NCI-H128 (cell line): Measurements from ENCODE around the gene TXNRD3.
A peak's percentile ranks its signal among the peaks of the same experiment; 100 is the strongest.

Experiments used
- DNase-seq: peaks from one replicate; lab custom pipeline; 2025; ENCODE audit not compliant: unreplicated experiment; lab: John Stamatoyannopoulos, UW

TXNRD3 gene

DNA sequence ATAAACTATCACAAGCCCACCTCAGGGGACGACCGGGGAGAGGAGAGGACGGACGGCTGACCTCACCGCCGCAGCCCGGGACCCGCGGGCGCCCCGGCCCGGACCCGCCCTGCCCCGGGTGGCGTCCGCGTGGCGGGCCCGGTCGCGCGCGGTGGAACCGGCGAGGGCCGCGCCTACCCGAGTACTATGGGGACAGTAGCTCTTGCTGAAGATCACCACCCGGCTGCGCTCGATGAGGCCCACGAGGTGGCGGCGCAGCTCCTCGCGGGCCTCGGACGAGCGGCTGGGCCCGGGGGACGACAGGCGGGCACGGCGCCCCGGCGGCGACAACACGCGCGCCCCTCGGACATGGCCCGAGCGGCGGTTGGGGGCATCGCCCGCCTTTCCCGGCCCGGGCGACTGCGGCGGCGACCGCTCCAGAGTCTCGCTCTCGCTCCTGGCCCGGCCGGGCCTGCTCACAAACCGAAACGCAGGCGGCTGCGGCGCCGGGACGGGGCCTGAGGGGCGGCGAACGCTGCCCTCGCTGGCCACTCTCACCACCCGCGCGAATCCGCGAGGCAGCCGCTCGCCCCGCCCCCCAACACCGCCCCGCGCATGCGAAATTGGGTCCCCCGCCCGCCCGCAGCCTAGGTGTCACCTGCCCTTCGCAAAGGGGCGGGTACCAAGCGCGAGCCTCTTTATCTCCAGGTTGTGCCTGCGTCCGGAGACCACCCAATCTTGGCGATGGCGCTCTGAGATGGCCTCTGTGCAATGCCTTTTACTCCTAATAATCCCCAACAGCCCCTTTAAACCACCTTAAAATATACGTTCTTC lies at the start of gene TXNRD3:
TXNRD3 (minus strand) TSS at position 554 of the 813 bp plus-strand sequence.
- DNase-seq: peak; percentile 79

DNA sequence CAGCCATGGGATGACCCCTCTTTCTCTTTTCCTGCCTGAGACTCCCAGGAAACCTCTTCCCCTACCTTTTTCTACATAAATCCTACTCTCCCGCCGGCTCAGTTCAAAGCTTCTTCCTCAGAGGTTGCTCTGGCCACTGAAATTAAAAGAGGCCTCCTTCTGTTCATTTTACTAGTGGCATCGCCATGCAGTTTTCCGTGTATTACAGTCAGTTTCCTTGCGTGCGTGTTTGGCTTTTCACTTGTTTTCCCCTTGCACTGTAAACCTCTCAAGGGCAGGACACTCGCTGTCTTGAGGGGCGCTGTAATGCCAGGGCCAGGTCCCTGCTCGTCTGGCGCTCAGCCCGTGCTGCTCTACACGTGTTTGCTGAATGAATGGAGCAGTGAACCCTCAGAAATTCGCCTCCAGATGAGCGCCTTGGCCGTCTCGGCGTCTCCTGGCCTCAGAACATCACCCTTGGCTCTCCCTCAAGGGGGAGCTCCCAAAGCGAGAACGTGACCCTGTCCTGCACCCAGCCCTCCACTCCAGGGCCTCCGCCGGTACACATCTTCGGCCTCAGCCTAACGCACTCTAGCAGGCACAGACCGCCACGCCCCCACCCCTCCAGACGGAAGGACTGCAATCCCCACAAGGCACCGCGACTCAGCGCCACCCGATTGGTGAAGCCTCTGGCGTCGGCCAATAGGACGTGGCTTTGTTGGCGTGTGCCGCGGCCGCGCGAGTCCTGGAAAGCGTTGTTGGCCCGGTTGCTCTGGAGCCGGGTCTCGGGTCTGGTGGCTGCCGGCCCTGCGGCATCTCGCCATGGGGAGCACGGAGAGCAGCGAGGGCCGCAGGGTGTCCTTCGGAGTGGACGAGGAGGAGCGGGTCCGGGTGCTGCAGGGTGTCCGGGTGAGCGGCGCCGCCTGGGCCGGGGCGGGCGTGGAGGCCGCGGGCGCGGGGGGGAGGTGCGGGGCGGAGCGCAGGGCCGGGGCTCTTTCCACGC lies 48.9 kb upstream of the TXNRD3 start, which contains the start of gene CHCHD6:
CHCHD6 (plus strand) TSS at position 729 of the 982 bp plus-strand sequence; CDS start at position 802, 73 bp downstream.
- DNase-seq: peak; percentile 97

DNA sequence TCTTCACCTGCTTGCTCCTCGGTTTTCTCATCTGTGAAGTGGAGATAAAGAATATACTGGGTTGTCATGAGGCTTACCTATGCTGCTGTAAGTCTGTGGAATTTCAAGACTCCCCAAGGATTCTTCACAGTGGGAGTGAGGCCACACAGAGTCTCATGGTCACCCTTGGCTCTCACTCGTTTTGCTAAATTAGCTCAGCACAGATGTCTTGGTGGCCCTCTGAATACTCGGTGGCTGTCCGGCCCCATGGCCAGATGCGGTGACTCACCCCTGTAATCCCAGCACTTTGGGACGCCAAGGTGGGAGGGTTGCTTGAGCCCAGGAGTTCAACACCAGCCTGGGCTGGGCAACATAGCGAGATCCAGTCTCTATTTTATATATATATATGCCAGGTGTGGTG lies 44.1 kb upstream of the TXNRD3 start:
- DNase-seq: no peak

- no peak for DNase-seq
Observed at GRCh38 chr3:126696701-126697267, 41.9 kb upstream of the TXNRD3 start.

DNA sequence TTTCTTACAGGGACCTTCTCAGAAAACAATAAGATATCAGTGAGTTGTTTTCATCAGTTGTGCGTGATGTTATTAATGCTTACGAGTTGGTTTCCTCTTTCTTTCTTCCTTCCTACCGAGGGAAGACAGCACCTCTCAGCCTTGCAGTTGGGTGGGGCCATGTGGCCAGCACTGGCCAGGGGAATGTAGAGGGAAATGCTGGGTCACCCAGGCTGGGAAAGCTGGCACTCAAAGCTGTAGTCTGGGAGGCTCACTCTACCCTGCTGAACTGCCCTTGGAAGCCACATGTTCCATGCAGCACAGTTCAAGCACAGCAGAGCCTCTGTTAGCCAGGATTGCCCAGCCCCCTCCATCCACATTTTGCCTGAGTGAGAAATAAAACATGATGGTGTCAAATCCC lies 39.0 kb upstream of the TXNRD3 start:
- no peak for DNase-seq

GRCh38 chr3:126692858-126693257 lies 37.9 kb upstream of the TXNRD3 start:
- no peak for DNase-seq

- no peak for DNase-seq
Observed at GRCh38 chr3:126691765-126692164, 36.8 kb upstream of the TXNRD3 start.

- no peak for DNase-seq
Observed at GRCh38 chr3:126685493-126685892, 30.6 kb upstream of the TXNRD3 start.

- no peak for DNase-seq
Observed at GRCh38 chr3:126685021-126685420, 30.1 kb upstream of the TXNRD3 start.

- DNase-seq: no peak
Observed at GRCh38 chr3:126684218-126684751, 29.4 kb upstream of the TXNRD3 start.

- no peak for DNase-seq
Observed at GRCh38 chr3:126683069-126683468, 28.1 kb upstream of the TXNRD3 start.

DNA sequence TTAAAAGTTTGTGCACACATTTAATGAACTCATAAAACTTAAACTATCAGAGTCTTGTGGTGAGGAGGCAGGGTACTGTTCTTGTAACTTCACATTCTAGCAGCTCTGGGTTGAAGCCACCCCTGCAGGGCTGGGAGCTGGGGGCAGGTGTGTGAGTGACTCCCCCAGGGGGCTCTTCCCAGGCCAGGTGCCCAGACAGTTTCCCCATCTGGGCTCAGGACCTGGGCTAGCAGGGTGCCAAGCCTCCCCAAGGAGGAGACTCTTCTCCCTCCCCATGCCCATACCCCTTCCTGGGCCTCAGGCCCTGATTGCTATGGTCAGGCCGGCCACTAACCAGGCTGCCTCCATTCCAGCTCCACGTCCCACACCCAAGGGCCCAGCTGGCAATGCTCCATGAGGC lies 27.1 kb upstream of the TXNRD3 start:
- no peak for DNase-seq

- no peak for DNase-seq
Observed at GRCh38 chr3:126680667-126681055, 25.7 kb upstream of the TXNRD3 start.

DNA sequence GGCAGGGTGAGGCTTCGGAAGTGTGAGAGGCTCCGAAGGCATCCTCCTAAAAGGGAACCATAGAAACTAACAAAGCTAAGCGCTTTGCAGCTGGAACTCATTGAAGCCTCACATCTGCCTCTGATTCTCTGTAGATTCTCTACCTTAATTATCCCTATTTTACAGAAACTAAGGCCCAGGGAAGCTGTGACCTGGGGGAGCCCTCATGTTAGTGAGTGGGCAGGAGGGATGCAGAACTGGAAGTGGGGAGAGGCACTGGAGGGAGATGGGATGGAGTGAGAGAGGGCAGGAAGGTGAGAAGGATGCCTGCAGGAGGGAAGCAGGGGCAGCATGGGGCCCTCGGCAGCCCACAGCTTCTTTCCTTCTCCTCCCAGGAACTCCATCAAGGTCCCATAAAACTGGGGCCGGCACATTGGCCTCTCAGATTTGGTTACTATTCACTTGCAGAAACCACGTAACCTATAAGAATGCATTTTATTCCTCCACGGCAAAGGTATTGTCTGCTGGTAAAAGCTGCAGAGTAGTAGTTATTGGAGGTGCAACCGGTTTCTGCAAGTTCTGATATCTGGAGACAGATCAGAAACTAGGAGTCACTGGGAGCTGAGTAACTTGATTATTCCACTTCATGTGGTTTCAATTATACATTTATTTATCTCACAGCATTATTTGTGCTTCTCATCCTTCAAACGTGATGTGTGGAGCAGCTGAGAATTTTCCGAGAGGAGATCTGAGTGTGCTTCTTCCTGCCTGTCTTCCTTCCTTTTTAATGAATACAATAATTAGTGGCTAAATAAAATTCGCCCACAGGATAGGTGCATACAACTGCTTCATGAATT lies 25.1 kb upstream of the TXNRD3 start:
- DNase-seq: no peak

DNA sequence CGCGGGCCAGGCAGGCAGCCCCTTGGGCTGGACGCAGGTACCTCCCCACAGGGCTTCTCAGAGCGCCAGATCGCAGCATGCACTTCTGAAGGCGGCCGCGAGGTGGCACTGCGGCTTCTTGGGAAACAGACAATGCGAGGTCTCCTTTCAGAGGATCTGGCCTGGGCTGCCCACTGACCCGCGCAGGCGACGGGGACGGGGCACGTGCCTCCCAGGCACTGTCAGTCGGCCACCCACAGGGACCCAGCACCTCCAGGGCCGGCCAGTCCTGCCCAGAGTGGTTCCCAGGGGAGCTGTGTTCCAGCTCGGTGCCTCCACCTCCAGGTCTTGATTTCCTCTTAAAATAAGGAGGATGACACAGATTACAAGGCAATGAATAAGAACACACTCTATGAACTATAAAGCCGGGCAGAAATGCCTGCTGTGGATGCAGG lies 24.4 kb upstream of the TXNRD3 start:
- peak; percentile 62 for DNase-seq

- DNase-seq: no peak
Observed at GRCh38 chr3:126678693-126679317, 23.9 kb upstream of the TXNRD3 start.

DNA sequence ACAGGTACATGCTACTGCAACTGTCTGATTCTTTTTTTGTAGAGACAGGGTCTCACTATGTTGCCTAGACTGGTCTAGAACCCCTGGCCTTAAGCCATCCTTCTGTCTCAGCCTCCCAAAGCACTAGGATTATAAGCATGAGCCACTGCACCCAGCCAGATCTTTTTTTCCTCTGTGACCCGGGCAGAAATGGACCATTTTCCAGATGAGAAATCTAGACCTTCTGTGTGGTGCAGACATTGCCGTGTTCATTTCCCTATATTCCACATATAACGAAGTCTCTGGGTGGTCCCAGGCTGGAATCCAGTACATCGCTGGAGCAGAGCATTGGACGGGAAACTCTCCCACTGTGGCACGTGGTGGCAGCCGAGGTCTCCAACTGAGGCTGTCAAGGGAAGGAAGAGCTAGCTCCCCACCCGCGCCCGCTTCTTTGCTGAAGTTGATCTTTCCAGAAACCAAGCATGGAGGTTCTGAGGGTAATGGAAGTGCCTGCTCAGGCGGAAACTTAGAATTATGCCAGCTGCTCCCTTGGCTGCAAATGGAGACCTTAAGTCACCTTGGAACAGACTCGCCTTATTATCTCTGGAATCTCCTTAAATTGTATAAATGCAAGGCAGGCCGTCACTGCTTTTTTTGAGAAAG lies 23.1 kb upstream of the TXNRD3 start:
- DNase-seq: no peak

GRCh38 chr3:126676919-126677705 lies 22.2 kb upstream of the TXNRD3 start:
- no peak for DNase-seq
